NK-92 (cell line): ENCODE results near the gene HSBP1.

Experiments
- DNase-seq: peaks from one replicate; lab custom pipeline; 2025; ENCODE audit not compliant: unreplicated experiment; lab: John Stamatoyannopoulos, UW

HSBP1 gene

GRCh38 chr16:83807710-83808572 is at the start of gene HSBP1:
Gene HSBP1, plus strand, starts transcription at chr16:83807978. Its CDS starts 99 bp downstream, at chr16:83808077.
- peak; percentile 37 for DNase-seq

DNA sequence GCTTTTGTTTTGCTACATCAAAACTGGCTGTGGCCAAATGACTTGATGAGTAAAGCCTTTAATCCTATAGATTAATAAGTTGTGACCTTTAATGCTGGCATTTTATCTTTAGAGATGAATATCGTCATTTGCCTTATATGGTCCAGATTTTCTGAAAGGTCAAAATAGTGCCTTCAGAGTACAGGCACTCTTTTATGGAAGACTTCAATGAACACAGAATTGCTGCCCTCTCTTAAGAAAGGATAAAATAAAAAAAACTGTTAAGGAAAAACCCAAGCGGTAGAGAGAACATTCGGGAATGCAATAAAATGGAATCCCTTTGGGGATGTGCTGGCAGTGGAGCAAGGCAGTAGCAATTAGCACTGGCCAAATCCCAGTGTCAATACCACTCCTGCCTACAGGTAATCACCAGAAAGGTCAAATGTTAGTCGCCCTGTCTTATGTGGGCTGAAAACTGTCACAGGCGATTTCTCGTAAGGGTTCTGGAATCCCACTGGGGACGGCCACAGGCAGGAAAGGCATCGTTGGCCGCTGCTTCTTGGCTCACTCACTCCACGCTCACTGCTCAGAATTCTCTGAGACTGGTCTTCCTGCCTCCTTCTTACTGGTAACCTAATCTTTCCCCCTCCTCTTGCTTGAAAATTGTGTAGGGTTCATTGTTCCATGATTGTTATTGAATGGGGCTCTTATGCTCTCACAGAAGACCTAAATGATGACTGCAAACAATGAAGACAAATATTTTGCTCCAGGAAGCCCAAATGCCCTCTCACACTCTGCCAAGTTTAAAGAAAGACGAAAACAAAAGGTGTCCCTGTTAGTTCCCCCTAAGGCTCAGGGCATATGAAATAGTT is 45.4 kb upstream of the HSBP1 start:
- no peak for DNase-seq

- no peak for DNase-seq
Observed at GRCh38 chr16:83762992-83763358, 44.8 kb upstream of the HSBP1 start.

DNA sequence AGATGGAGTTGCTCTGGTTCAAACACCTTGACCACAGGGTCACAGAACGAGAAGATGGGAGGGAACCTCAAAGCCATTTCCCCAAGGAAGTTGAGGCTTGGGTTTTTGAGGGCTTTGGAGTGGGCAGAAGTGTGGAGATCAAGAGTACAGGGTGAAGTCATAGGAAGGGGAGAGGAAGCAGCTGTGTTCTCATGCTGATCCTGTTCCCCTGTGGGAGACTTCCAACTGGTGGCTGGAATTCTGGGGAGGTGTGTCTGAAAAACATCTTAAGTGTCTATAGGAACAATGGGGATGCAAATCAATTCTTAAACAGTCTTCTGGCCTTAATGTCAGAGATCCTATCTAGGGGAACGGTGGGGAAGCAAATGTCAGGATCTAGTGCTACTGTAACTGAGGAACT is 38.8 kb upstream of the HSBP1 start:
- DNase-seq, result no peak

DNA sequence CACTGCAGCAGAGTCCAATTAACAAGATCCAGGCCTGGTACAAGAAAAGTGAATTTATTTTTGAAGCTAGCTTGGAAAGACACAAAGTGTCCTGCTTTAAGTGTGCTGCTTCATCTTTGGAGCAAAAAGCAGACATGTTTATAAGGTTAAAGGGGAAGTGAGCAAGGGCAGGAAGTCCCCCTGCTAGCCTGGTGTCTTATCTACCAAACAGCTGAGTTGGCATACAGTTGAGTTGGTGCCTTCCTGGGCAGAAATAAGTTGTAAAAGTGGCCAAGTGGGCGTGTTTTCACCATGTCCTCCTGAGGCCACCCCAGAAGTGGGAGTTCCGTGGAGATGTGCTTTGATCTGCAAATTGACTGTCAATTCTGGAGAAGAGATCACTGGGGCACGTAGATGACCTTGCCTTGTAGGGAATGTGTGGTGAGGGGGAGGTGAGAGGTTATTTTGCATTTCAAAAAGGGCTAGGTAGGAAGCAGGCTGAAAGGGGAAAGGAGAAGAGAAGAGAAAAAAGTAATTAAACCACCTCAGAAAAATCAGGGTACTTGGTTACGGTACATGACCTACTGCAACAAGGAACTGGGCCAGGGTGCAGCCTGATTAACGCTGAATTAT is 38.3 kb upstream of the HSBP1 start:
- no peak for DNase-seq

GRCh38 chr16:83771306-83771942 is 36.4 kb upstream of the HSBP1 start:
- DNase-seq, result no peak

DNA sequence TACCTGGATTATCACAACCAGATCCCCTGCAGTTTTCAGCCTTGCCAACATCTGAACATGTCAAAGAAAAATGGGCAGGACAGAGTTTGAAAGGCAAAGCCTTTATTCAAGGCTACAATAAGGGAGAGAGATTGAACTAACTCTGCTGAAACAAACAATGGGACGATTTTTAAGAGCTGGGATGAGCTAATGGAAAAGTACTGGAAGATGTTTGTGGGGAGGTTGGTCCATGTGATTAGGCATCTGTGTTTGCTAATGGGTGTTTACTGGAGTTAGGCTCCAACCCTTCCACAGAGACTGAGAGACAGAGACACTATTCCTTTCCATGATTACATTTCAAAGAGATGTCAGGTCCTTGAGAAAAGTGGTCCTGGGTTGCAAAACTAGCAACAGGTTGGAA is 35.0 kb upstream of the HSBP1 start:
- no peak for DNase-seq

- DNase-seq, result no peak
Observed at GRCh38 chr16:83774066-83774465, 33.7 kb upstream of the HSBP1 start.

DNA sequence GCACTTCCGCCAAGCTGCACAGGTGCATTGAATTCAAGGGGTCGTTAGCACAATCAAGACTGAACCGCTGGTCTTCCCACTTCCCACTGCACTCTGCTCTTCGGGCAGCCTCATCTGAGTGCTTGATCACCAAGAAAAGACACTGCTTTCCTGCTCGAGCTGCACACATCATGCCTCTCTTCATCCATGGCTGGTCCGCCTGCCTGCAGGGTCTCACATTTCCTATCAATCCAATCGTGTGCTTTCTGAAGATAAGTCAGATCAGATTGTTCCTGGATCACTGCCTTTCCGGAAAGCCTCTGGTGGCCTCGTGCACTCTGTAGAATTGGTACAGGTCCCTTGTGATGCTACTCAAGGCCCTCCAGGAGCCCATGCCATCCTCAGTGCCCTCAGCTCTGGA is 30.8 kb upstream of the HSBP1 start:
- no peak for DNase-seq

- DNase-seq, result no peak
Observed at GRCh38 chr16:83779886-83780285, 27.9 kb upstream of the HSBP1 start.

- DNase-seq, result no peak
Observed at GRCh38 chr16:83785455-83785854, 22.3 kb upstream of the HSBP1 start.

GRCh38 chr16:83789642-83790401 is 18.0 kb upstream of the HSBP1 start:
- no peak for DNase-seq

- no peak for DNase-seq
Observed at GRCh38 chr16:83791916-83792315, 15.9 kb upstream of the HSBP1 start.

- no peak for DNase-seq
Observed at GRCh38 chr16:83792391-83792790, 15.4 kb upstream of the HSBP1 start.

GRCh38 chr16:83793179-83793578 is 14.6 kb upstream of the HSBP1 start:
- no peak for DNase-seq

DNA sequence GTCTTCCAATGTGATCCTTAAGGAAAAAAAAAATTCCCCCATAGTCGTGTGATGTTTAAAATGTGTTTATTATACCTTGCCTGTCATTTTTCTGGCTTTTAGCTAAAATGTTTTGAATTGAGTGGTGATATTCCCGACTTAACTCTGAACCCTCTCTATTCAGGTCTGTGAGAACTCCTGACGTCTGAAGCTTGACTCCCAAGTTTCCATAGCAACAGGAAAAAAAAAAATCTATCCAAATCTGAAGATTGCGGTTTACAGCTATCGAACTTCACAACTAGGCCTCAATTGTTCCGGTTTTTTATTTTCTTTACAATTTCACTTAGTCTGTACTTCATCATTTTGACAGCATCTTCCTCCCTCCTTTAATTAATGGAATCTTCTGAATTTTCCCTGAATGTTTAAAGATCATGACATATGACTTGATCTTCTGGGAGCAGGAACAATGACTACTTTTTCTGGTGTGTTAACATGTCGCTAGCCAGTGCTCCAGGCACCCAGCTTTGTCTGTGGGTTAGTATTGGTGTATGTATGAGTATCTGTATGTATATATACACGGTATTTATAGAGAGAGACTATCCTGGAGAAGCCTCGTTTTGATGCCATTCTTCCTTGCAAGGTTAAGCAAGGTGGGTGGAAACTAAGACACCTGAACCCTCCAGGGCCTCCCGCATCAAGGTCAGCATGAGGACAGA is 12.8 kb upstream of the HSBP1 start:
- no peak for DNase-seq

GRCh38 chr16:83797013-83797412 is 10.8 kb upstream of the HSBP1 start:
- no peak for DNase-seq

DNA sequence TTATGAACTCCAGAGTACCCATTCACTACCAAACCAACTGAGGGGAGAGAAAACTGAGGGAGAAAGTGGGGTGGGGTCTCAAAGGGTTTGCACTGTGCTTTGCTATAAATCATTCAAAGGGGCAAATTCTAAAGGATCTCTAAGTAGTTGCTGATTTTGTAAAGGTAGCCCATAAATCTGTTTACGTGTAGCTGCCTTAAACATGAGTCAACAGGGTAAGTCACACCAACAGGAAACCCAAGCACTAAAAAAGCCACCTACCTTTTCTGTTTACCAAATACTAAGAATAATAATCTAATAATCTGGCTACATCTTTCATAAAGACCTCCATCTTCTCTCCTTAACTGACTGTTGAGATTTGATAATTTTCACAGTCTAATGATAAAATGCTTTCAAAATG is 8.4 kb upstream of the HSBP1 start:
- DNase-seq, result no peak

GRCh38 chr16:83802135-83802534 is 5.6 kb upstream of the HSBP1 start:
- DNase-seq, result no peak
